ENCODE data around the gene B3GNT9. TPM values are rescaled to one million over a fixed set of nuclear protein-coding genes. Genes with fewer than 3 reads are reported as not detected.

The B3GNT9 gene
- total and polyA plus RNA-seq, 2 of the 8 experiments (the other 6 are each of a cell fraction or from before 2014, with no cell fraction given) = 3.5 to 9.0 TPM

DNA sequence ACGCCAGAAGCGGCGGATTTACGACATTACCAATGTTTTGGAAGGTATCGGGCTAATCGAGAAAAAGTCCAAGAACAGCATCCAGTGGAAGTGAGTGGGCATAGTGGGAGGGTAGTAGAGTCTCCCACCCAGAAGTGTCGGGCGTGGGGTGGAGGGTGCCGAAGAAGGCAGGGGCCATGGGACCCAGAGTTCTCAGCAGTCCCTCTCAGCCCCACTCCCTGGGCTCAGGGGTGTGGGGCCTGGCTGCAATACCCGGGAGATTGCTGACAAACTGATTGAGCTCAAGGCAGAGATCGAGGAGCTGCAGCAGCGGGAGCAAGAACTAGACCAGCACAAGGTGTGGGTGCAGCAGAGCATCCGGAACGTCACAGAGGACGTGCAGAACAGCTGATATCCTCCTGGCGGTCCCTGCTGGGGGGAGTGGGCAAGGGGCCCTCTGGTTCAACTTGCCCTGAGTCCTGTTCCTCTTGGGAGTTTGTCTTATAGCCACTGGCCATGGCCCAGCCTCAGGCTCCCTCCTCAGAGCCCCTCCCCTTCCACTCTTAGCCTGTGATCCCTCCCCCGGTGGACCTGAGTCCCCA lies 42.1 kb upstream of the B3GNT9 start (continued):
- TF ChIP-seq RAD21 (IDR thresholded peaks at IDR 0.05 in 1 of 2, conservative IDR thresholded peaks at IDR 0.05 in 1 of 2; ENCODE audit: low read depth in 2 of 2, low read length in 2 of 2) = no peak
